ENCODE measurements around the gene OTUD1. TPM values are rescaled to one million over a fixed set of nuclear protein-coding genes. Genes with fewer than 3 reads are reported as not detected.

The OTUD1 gene
- total RNA-seq, 1 experiment from 2014 or later: 3.8 TPM

GRCh38 chr10:23445591-23445990 lies 6.7 kb downstream of the OTUD1 start:
- Histone ChIP-seq H3K4me2 (ENCODE audit: insufficient read depth, insufficient read length, low read length) (no peak overlapping the region), H4K20me1 (ENCODE audit: control insufficient read depth, insufficient read depth, insufficient read length) (no peaks in the 10 kb centered on the region), H2BK20ac (ENCODE audit: low read depth, low read length, poor library complexity, severe bottlenecking) (no peak overlapping the region), H3K23me2 (ENCODE audit: insufficient read length, low read depth, low read length, poor library complexity, severe bottlenecking) (no peaks in the 10 kb centered on the region), H2BK12ac (ENCODE audit: insufficient read length, low read depth, low read length) (no peak overlapping the region), H3K18ac (ENCODE audit: insufficient read length, low read depth, low read length) (no peak overlapping the region), H3K4me1 (ENCODE audit: insufficient read depth, low read length) (no peaks in the 10 kb centered on the region), H3K9me3 (ENCODE audit: control insufficient read depth, low read depth, low read length) (no peaks in the 10 kb centered on the region), H3T11ph (ENCODE audit: low read length) (no peak overlapping the region), H3K27ac (ENCODE audit: insufficient read length, low read depth, low read length) (no peak overlapping the region), H4K91ac (ENCODE audit: insufficient read length, low read depth, low read length) (no peak overlapping the region), H3K79me2 (ENCODE audit: insufficient read depth, low read length) (no peaks in the 10 kb centered on the region), H4K8ac (replicated peaks; ENCODE audit: insufficient read length, low read depth, low read length) (no peak overlapping the region), H3K27me3 (ENCODE audit: insufficient read depth, low read length) (no peaks in the 10 kb centered on the region), H2BK120ac (ENCODE audit: low read depth, low read length, poor library complexity, severe bottlenecking) (no peak overlapping the region), H3K4ac (ENCODE audit: low read depth, low read length) (no peak overlapping the region), H2BK15ac (ENCODE audit: low read depth, low read length) (no peak overlapping the region), H3K23ac (ENCODE audit: insufficient read length, low read depth, low read length) (no peak overlapping the region), H3K9ac (ENCODE audit: extremely low read depth, insufficient read length, low read length) (no peak overlapping the region), H2AFZ (ENCODE audit: low read length) (no peak overlapping the region), H4K5ac (ENCODE audit: insufficient read length, low read depth, low read length) (no peak overlapping the region), H3K14ac (ENCODE audit: insufficient read depth, low read length) (no peak overlapping the region), H2AK5ac (ENCODE audit: insufficient read length, low read length) (no peak overlapping the region), H3K79me1 (ENCODE audit: insufficient read depth, low read depth, low read length, poor library complexity, severe bottlenecking) (no peaks in the 10 kb centered on the region), H2BK5ac (ENCODE audit: insufficient read length, low read length) (no peak overlapping the region), H3K56ac (ENCODE audit: insufficient read length, low read depth, low read length) (no peak overlapping the region)
- TF ChIP-seq CTCF (conservative IDR thresholded peaks at IDR 0.05): no peak
- H3K36me3 Mint-ChIP-seq (ENCODE audit: insufficient read depth in 1 of 3, low read depth in 3 of 3): peaks cover 0 to 4% (median 0%) of the 10 kb centered on the region in 3 experiments; a peak in 2 of 7 replicates
- no peak overlapping the region; a peak in 1 of 7 replicates for H3K27ac Mint-ChIP-seq
- peaks cover 10 to 16% of the 10 kb centered on the region in 2 experiments for H3K4me1 Mint-ChIP-seq
- H3K4me3 Mint-ChIP-seq: no peak overlapping the region
- no CpG with 5 or more reads among the region's 5 CpGs for WGBS (ENCODE audit: extremely low coverage, insufficient read length, low lambda C conversion rate)
- H3K27me3 Mint-ChIP-seq (ENCODE audit: low read depth): peaks cover 10% of the 10 kb centered on the region
- no peaks in the 10 kb centered on the region for H3K9me3 Mint-ChIP-seq
- no peak for DNase-seq
